OCI-LY3 (cell line): ENCODE results near the gene SOD1.

Experiments
- H2AFZ ChIP-seq: fragments of 200-600, 300-600 bp; shearing (Covaris generic); 2 replicates; pipeline ENCODE4 v1.6.0; 2014; ENCODE audit warnings: antibody characterized with exemption, low read depth, low read length
- H3K27ac ChIP-seq: fragments of 200-600, 300-600 bp; sonication (generic); 2 replicates; pipeline ENCODE4 v1.5.1; 2014; ENCODE audit warnings: mild to moderate bottlenecking, low read length, moderate library complexity, mixed read lengths
- H3K27me3 ChIP-seq: fragments of 200-600, 300-600 bp; sonication (generic); 2 replicates; pipeline ENCODE4 v1.6.1; 2014; ENCODE audit warnings: low read depth, low read length, mixed read lengths
- H3K36me3 ChIP-seq: fragments of 200-600, 300-600 bp; sonication (generic); replicated peaks from 2 replicates; pipeline ENCODE3; 2014; ENCODE audit warnings: low read depth, low read length, mixed read lengths
- H3K4me1 ChIP-seq: fragments of 300-600, 200-600 bp; sonication (generic); 2 replicates; pipeline ENCODE4 v1.6.1; 2014; ENCODE audit warnings: low read length, mixed read lengths
- H3K4me2 ChIP-seq: fragments of 200-600, 300-600 bp; sonication (generic); 2 replicates; pipeline ENCODE4 v1.6.1; 2014; ENCODE audit warnings: low read length, mixed read lengths
- H3K4me3 ChIP-seq: fragments of 300-600, 200-600 bp; sonication (generic); 2 replicates; pipeline ENCODE4 v1.5.1; 2014; ENCODE audit warnings: antibody characterized with exemption, mild to moderate bottlenecking, low read length, moderate library complexity
- H3K79me2 ChIP-seq: fragments of 300-600, 200-600 bp; shearing (Covaris generic); 2 replicates; pipeline ENCODE4 v1.6.1; 2014; ENCODE audit warnings: mild to moderate bottlenecking, low read length, mixed read lengths
- H3K9ac ChIP-seq: fragments of 300-600, 200-600 bp; shearing (Covaris generic); 2 replicates; pipeline ENCODE4 v1.6.0; 2014; ENCODE audit warnings: mild to moderate bottlenecking, low read length, moderate library complexity
- H3K9me3 ChIP-seq: fragments of 200-600, 300-600 bp; shearing (Covaris generic); 2 replicates; pipeline ENCODE4 v1.6.1; 2014; ENCODE audit warnings: low read length, mixed read lengths; ENCODE audit not compliant: insufficient read depth
- H4K20me1 ChIP-seq: fragments of 200-600, 300-600 bp; sonication (generic); 2 replicates; pipeline ENCODE4 v1.6.1; 2016; ENCODE audit warnings: low read length, mixed read lengths; ENCODE audit not compliant: insufficient read depth
- CTCF ChIP-seq: fragments of 200-600, 300-600 bp; sonication (generic); IDR thresholded peaks from 2 replicates; pipeline ENCODE4 v1.5.1; 2014; ENCODE audit warnings: antibody characterized with exemption, low read length, low read depth
- EZH2phosphoT487 ChIP-seq: fragments of 200-600 bp; shearing (Covaris generic); IDR thresholded peaks from 2 replicates; pipeline ENCODE4 v1.6.1; 2018; ENCODE audit warnings: antibody characterized with exemption, mixed run types, low read depth

Gene SOD1

DNA sequence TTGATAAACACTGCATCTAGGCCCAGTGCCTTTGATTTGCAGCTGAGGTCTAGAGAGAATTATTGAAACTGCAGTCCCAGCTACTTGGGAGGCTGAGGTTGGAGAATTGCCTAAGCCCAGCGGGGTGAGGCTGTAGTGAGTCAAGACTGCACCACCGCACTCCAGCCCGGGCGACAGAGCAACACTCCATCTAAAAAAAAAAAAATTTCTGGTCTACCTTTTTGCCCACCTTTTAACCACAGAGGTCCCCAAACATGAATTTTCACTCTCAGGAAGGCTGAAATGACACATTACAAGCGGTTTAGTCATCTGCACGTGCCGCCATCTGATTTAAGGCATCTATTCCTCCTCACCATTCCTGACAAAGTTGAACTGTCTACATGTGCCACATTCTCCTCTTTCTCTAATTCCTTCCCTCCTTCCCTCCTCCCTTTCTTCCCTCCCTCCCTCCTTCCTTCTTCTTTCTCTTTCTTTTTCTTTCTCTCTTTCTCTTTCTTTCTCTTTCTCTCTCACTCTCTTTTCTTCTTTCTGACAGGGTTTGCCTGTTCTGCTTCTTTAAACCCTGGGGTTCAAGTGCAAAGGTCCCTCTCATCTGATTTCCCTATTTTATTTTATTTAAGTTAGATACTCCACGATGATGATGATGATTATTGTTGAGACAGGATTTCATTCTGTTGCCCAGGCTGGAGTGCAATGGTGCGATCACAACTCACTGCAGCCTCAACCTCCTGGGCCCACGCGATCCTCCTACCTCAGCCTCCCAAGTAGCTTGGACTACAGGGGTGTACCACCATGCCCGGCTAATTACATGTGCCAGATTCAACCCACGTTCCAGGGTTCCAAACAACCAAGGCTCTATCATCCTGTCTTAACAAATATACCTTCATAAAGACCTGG lies 3.0 kb upstream of the SOD1 start:
- peaks cover 19% of the 10 kb centered on the region for H3K79me2 ChIP-seq
- H3K9ac ChIP-seq, result no peak overlapping the region
- peaks cover 17% of the 10 kb centered on the region for H3K4me1 ChIP-seq
- no peaks in the 10 kb centered on the region for H3K36me3 ChIP-seq
- TF ChIP-seq CTCF (no peak), EZH2phosphoT487 (no peak)
- no peak overlapping the region; the same call in 1 of the 2 replicates for H3K4me3 ChIP-seq
- no peaks in the 10 kb centered on the region for H3K27me3 ChIP-seq
- peaks cover 13% of the 10 kb centered on the region for H4K20me1 ChIP-seq
- no peak overlapping the region for H2AFZ ChIP-seq
- H3K9me3 ChIP-seq, result no peaks in the 10 kb centered on the region
- no peak overlapping the region for H3K27ac ChIP-seq
- peak overlapping the region; percentile 13 for H3K4me2 ChIP-seq

GRCh38 chr21:31658053-31658452 lies 1.4 kb upstream of the SOD1 start:
- peaks cover 17% of the 10 kb centered on the region for H3K4me1 ChIP-seq
- H3K9me3 ChIP-seq, result no peaks in the 10 kb centered on the region
- peaks cover 35% of the 10 kb centered on the region for H3K79me2 ChIP-seq
- no peaks in the 10 kb centered on the region for H3K27me3 ChIP-seq
- H3K36me3 ChIP-seq, result peaks cover 10% of the 10 kb centered on the region
- no peak overlapping the region for H2AFZ ChIP-seq
- H4K20me1 ChIP-seq, result peaks cover 22% of the 10 kb centered on the region
- no peak overlapping the region for H3K4me3 ChIP-seq
- H3K27ac ChIP-seq, result no peak overlapping the region
- no peak overlapping the region for H3K4me2 ChIP-seq
- no peak for TF ChIP-seq EZH2phosphoT487
- no peak for TF ChIP-seq CTCF
- no peak overlapping the region for H3K9ac ChIP-seq

- Histone ChIP-seq H2AFZ (peak overlapping the region; percentile 48), H3K4me2 (peak overlapping the region; percentile 86), H4K20me1 (peaks cover 33% of the 10 kb centered on the region), H3K4me3 (peak overlapping the region; percentile 99), H3K79me2 (peaks cover 47% of the 10 kb centered on the region), H3K27ac (no peak overlapping the region), H3K9me3 (no peaks in the 10 kb centered on the region), H3K9ac (peak overlapping the region; percentile 86; the same call in 1 of the 2 replicates), H3K36me3 (peaks cover 17% of the 10 kb centered on the region), H3K27me3 (no peaks in the 10 kb centered on the region), H3K4me1 (peaks cover 17% of the 10 kb centered on the region)
- TF ChIP-seq CTCF (no peak), EZH2phosphoT487 (no peak)
Measured at GRCh38 chr21:31659286-31659535, 282 bp upstream of the SOD1 start.

- Histone ChIP-seq H3K27me3 (no peaks in the 10 kb centered on the region), H3K4me3 (peak overlapping the region; percentile 99), H3K27ac (no peak overlapping the region), H3K9ac (peak overlapping the region; percentile 86), H3K79me2 (peaks cover 57% of the 10 kb centered on the region), H3K4me2 (peak overlapping the region; percentile 94), H3K36me3 (peaks cover 19% of the 10 kb centered on the region), H4K20me1 (peaks cover 35% of the 10 kb centered on the region), H3K4me1 (peaks cover 17% of the 10 kb centered on the region), H3K9me3 (no peaks in the 10 kb centered on the region), H2AFZ (no peak overlapping the region)
- TF ChIP-seq CTCF, result no peak
- TF ChIP-seq EZH2phosphoT487, result no peak
Measured at GRCh38 chr21:31660259-31660565, 719 bp downstream of the SOD1 start.
